ENCODE results near the gene PPIL3. TPM values are rescaled to one million over a fixed set of nuclear protein-coding genes. Genes with fewer than 3 reads are reported as not detected.

PPIL3 gene
- total RNA-seq (10 to 100 TPM; 11.3 to 27.7 (median 22.2) TPM), polyA plus RNA-seq (10 to 100 TPM; 12.3 to 20.8 TPM)
- long read RNA-seq, donor 1, partial matches to known transcripts, result 0 of 7 reads
- long read RNA-seq, donor 1, other reads (novel, unspliced or antisense), result 3 of 7 reads
- long read RNA-seq, donor 2, transcript PPIL3-202 (7 exons, 1,194 nt), result major isoform, 6 of 15 reads
- long read RNA-seq, donor 2, partial matches to known transcripts, result 0 of 15 reads
- long read RNA-seq, donor 2, other reads (novel, unspliced or antisense), result 7 of 15 reads
- long read RNA-seq, donor 3, partial matches to known transcripts, result 0 of 7 reads
- long read RNA-seq, donor 3, other reads (novel, unspliced or antisense), result 4 of 7 reads

GRCh38 chr2:200888704-200889625, at the start of gene PPIL3, which contains the start of gene NIF3L1:
Gene PPIL3 (minus strand): TSS chr2:200889077. CDS start chr2:200887615, 1,462 bp downstream.
Gene NIF3L1 (plus strand): TSS chr2:200889371. CDS start chr2:200891944, 2,573 bp downstream.
- intact Hi-C loops (cut with DNase I), result loop anchor here in 5 of 10 donors (1.0 to 10.0 kb wide), 7 partner anchors 24 to 176 kb away; partner anchors contain the start of genes CLK1 (in 2 of the 5), BZW1 (in 1 of the 5) and ORC2 (in 1 of the 5)
- ATAC-seq, result peak; percentile 96 to 98 (median 97)
- 0% methylated on average over 50 of the region's 50 CpGs for WGBS, 4 donors

DNA sequence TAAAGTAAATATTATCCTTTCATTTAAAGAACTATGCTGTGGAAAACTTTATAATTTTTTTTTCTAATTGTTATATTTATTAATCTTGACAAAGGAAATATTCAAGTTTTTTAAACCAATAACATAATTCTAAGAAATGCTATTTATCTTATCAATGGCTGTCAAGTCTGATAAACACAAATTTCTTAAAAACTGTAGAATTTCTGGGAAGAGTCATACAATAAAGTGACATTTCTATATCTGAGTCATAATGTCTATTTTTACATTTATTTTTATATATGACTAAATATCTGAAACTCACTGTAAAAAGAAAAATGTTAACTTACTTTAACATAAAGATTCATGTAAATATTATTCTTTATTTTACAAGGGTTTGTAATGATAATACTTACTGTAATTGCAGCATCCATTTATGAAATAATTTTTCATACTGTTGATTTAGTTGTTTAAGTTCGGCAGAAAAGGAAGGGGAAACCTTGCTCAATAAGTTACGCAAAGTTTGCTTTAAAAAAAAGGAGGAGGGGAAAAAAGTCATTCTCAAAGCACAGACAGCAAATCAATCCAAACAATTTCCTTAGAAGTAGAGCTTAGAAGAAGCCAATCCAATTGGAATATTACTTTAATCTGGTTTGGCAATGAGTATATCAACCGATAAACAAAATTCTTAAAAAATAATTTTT, 42.2 kb upstream of the PPIL3 start:
- no peaks in the 10 kb centered on the region for H3K27me3 ChIP-seq
- WGBS, 4 donors, result 86 to 89% (median 87%) methylated on average over 3 of the region's 3 CpGs
- no peaks in the 10 kb centered on the region for H3K4me1 ChIP-seq
- H3K27ac ChIP-seq, result no peak overlapping the region
- no peaks in the 10 kb centered on the region for H3K9me3 ChIP-seq
- DNase-seq (no peak), ATAC-seq (no peak)
- no peak overlapping the region for H3K4me3 ChIP-seq
- intact Hi-C loops (cut with DNase I), result loop anchor here in 1 of 10 donors (10.0 kb wide), 1 partner anchor 64 kb away; no protein-coding TSS in a partner anchor
- TF ChIP-seq, protein P1, sequence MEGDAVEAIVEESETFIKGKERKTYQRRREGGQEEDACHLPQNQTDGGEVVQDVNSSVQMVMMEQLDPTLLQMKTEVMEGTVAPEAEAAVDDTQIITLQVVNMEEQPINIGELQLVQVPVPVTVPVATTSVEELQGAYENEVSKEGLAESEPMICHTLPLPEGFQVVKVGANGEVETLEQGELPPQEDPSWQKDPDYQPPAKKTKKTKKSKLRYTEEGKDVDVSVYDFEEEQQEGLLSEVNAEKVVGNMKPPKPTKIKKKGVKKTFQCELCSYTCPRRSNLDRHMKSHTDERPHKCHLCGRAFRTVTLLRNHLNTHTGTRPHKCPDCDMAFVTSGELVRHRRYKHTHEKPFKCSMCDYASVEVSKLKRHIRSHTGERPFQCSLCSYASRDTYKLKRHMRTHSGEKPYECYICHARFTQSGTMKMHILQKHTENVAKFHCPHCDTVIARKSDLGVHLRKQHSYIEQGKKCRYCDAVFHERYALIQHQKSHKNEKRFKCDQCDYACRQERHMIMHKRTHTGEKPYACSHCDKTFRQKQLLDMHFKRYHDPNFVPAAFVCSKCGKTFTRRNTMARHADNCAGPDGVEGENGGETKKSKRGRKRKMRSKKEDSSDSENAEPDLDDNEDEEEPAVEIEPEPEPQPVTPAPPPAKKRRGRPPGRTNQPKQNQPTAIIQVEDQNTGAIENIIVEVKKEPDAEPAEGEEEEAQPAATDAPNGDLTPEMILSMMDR (IDR thresholded peaks at IDR 0.05), result no peak
- TF ChIP-seq POLR2A (IDR thresholded peaks at IDR 0.05), result no peak
- H3K36me3 ChIP-seq, result peaks cover 0 to 100% (median 82%) of the 10 kb centered on the region in 9 donors

More at GRCh38 chr2:200888704-200889625, at the start of gene PPIL3, which contains the start of gene NIF3L1:
- no peaks in the 10 kb centered on the region for H3K9me3 ChIP-seq
- peak within 1 kb of the TSS; percentile 65 to 97 (median 92) for H3K27ac ChIP-seq
- peaks cover 0 to 39% (median 32%) of the 10 kb centered on the region in 9 donors for H3K36me3 ChIP-seq
- H3K27me3 ChIP-seq, result no peaks in the 10 kb centered on the region
- TF ChIP-seq, protein P1 (IDR thresholded peaks at IDR 0.05), result no peak
- TF ChIP-seq POLR2A (IDR thresholded peaks at IDR 0.05), result peak in 1 of 2 donors; percentile 48
- peak; percentile 95 to 97 (median 97) for DNase-seq
- H3K4me3 ChIP-seq, result peak within 1 kb of the TSS; percentile 57 to 89 (median 72)
- peaks cover 0 to 30% (median 13%) of the 10 kb centered on the region in 12 donors for H3K4me1 ChIP-seq

- Histone ChIP-seq H3K4me1 (no peaks in the 10 kb centered on the region), H3K9me3 (no peaks in the 10 kb centered on the region), H3K27ac (no peak overlapping the region), H3K36me3 (peaks cover 0 to 100% (median 82%) of the 10 kb centered on the region in 9 donors), H3K27me3 (no peaks in the 10 kb centered on the region), H3K4me3 (no peak overlapping the region)
- 89 to 92% (median 91%) methylated on average over 2 of the region's 2 CpGs for WGBS, 4 donors
- DNase-seq, result no peak
- TF ChIP-seq, protein P1 (IDR thresholded peaks at IDR 0.05), result no peak
- no peak for TF ChIP-seq POLR2A (IDR thresholded peaks at IDR 0.05)
- ATAC-seq, result no peak
- intact Hi-C loops (cut with DNase I), result loop anchor here in 2 of 10 donors (10.0 kb wide), 2 partner anchors 65 to 795 kb away; no protein-coding TSS in a partner anchor
Measured at GRCh38 chr2:200929334-200930249, 40.7 kb upstream of the PPIL3 start.

All from heart left ventricle (tissue), 16 donors.